Cortex of kidney (tissue), 1 donor: Measurements from ENCODE around the gene BLVRA.
"Not testable (repeated sequence)": the region's sequence is repeated elsewhere in the genome, so short reads cannot be mapped to it uniquely, and the experiment has no call there.

Experiments
- DNase-seq: peaks from one replicate; lab custom pipeline; 2025; lab: John Stamatoyannopoulos, UW

Gene BLVRA

GRCh38 chr7:43769791-43770465, 11.4 kb downstream of the BLVRA start:
- DNase-seq: no peak

GRCh38 chr7:43771128-43771527, 12.6 kb downstream of the BLVRA start:
- no peak for DNase-seq

- DNase-seq: no peak
Observed at GRCh38 chr7:43771573-43771972, 13.1 kb downstream of the BLVRA start.

GRCh38 chr7:43773268-43773667, 14.8 kb downstream of the BLVRA start:
- DNase-seq: not testable (repeated sequence)

- DNase-seq: not testable (repeated sequence)
Observed at GRCh38 chr7:43775255-43775654, 16.8 kb downstream of the BLVRA start.

- not testable (repeated sequence) for DNase-seq
Observed at GRCh38 chr7:43778293-43779044, 20.0 kb downstream of the BLVRA start.

- no peak for DNase-seq
Observed at GRCh38 chr7:43779045-43779812, 20.7 kb downstream of the BLVRA start.

GRCh38 chr7:43781726-43782607, 23.5 kb downstream of the BLVRA start:
- no peak for DNase-seq

- no peak for DNase-seq
Observed at GRCh38 chr7:43782768-43783555, 24.5 kb downstream of the BLVRA start.

- DNase-seq: no peak
Observed at GRCh38 chr7:43784030-43784584, 25.6 kb downstream of the BLVRA start.

- not testable (repeated sequence) for DNase-seq
Observed at GRCh38 chr7:43784585-43785087, 26.2 kb downstream of the BLVRA start.

- no peak for DNase-seq
Observed at GRCh38 chr7:43785420-43785819, 26.9 kb downstream of the BLVRA start.

GRCh38 chr7:43787771-43788170, 29.3 kb downstream of the BLVRA start:
- no peak for DNase-seq

- no peak for DNase-seq
Observed at GRCh38 chr7:43790006-43790405, 31.5 kb downstream of the BLVRA start.

- DNase-seq: no peak
Observed at GRCh38 chr7:43790834-43791233, 32.4 kb downstream of the BLVRA start.

GRCh38 chr7:43791665-43792064, 33.2 kb downstream of the BLVRA start:
- DNase-seq: no peak

GRCh38 chr7:43792471-43793150, 34.1 kb downstream of the BLVRA start:
- no peak for DNase-seq

GRCh38 chr7:43799605-43800004, 41.1 kb downstream of the BLVRA start:
- DNase-seq: no peak

- no peak for DNase-seq
Observed at GRCh38 chr7:43803865-43804264, 45.4 kb downstream of the BLVRA start.

GRCh38 chr7:43808410-43808809, 49.9 kb downstream of the BLVRA start:
- DNase-seq: no peak
